GM18505 (cell line): ENCODE measurements around the gene APC2.
"Not testable (repeated sequence)": the region's sequence is repeated elsewhere in the genome, so short reads cannot be mapped to it uniquely, and the experiment has no call there.

ENCODE experiments used
- ATAC-seq: cut with Tn5 transposase; IDR thresholded peaks from one replicate; pipeline ENCODE4 v1.9.1; 2021; ENCODE audit not compliant: unreplicated experiment
- POLR2A ChIP-seq: IDR thresholded peaks from 4 replicates; pipeline ENCODE4 v1.6.1; 2011; ENCODE audit warnings: borderline replicate concordance; ENCODE audit not compliant: insufficient read depth, insufficient read length; ENCODE audit errors: extremely low read depth

Gene APC2

DNA sequence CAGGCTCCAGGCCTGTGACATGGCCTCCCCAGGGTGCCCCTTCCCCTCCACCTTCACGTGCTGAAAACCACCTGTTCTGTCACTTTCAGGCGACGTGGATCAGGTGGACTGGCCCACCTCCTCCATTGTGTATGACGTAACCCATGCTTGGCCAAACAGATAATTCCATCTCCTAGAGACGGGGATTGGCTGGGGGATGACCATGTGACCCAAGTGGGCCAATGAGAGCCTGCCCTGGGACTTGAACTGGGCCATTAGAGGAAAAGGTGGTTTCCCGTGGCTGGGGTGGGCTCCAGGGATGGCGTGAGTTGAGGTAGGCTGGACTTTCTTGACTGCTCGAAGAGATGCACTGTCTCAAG lies 66.5 kb downstream of the APC2 start:
- TF ChIP-seq POLR2A: no peak
- ATAC-seq: no peak

GRCh38 chr19:1518471-1518870 lies 68.5 kb downstream of the APC2 start:
- no peak for ATAC-seq
- no peak for TF ChIP-seq POLR2A

GRCh38 chr19:1519802-1520201 lies 69.9 kb downstream of the APC2 start:
- not testable (repeated sequence) for ATAC-seq

- no peak for ATAC-seq
- TF ChIP-seq POLR2A: no peak
Measured at GRCh38 chr19:1520203-1520780, 70.4 kb downstream of the APC2 start.

DNA sequence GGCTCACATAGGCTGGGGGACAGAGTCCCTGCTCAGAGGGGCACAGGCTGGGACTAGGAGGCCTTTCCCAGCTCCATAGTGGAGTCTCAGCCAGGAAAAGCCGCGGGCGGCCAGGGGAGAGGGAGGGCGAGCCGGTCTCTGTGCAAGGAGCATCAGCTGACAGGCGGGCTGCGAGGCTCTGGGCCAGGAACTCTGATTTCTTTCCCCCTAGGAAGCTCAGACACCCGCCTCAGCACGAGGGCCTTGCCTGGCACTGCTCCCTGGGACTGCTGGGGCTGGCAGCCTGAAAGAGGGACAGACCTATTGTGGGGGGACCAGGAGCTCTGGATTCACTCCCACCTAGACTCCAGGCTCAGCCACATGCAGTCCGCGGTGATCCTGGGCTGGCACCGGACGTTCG lies 71.7 kb downstream of the APC2 start:
- ATAC-seq: no peak
- no peak for TF ChIP-seq POLR2A

GRCh38 chr19:1522061-1522460 lies 72.1 kb downstream of the APC2 start:
- no peak for TF ChIP-seq POLR2A
- no peak for ATAC-seq

GRCh38 chr19:1522838-1523237 lies 72.9 kb downstream of the APC2 start:
- TF ChIP-seq POLR2A: no peak
- ATAC-seq: no peak
